GM23248 (cell line): ENCODE data around the gene CROCC2. TPM values are rescaled to one million over a fixed set of nuclear protein-coding genes. Genes with fewer than 3 reads are reported as not detected.

ENCODE experiments used
- DNase-seq: peaks from one replicate; pipeline ENCODE4 v3.0.0-alpha.2; 2015
- H2AFZ ChIP-seq: fragments of 200-600 bp; sonication (generic); 2 replicates; pipeline ENCODE4 v1.6.1; 2016; ENCODE audit warnings: antibody characterized with exemption
- H3F3A ChIP-seq: fragments of 200-600 bp; sonication (generic); 2 replicates; pipeline ENCODE4 v1.6.1; 2016; ENCODE audit warnings: mild to moderate bottlenecking, antibody characterized with exemption, mixed run types; ENCODE audit not compliant: insufficient read depth
- H3K27ac ChIP-seq: fragments of 200-600 bp; sonication (generic); 2 replicates; pipeline ENCODE4 v1.5.1; 2016; ENCODE audit warnings: mild to moderate bottlenecking
- H3K27me3 ChIP-seq: fragments of 200-600 bp; sonication (generic); replicated peaks from 2 replicates; pipeline ENCODE4 v1.6.1; 2016; ENCODE audit warnings: mild to moderate bottlenecking; ENCODE audit not compliant: insufficient read depth
- H3K36me3 ChIP-seq: fragments of 200-600 bp; sonication (generic); 2 replicates; pipeline ENCODE4 v1.6.1; 2016; ENCODE audit warnings: low read depth, mild to moderate bottlenecking
- H3K4me1 ChIP-seq: fragments of 200-600 bp; sonication (generic); 2 replicates; pipeline ENCODE4 v1.6.1; 2016; ENCODE audit warnings: mild to moderate bottlenecking; ENCODE audit not compliant: insufficient read depth
- H3K4me2 ChIP-seq: fragments of 200-600 bp; sonication (generic); one replicate; pipeline ENCODE4 v1.6.1; 2016; ENCODE audit warnings: mild to moderate bottlenecking; ENCODE audit not compliant: unreplicated experiment
- H3K4me3 ChIP-seq: fragments of 200-600 bp; sonication (generic); 2 replicates; pipeline ENCODE4 v1.5.1; 2016; ENCODE audit warnings: mild to moderate bottlenecking
- H3K79me2 ChIP-seq: fragments of 200-600 bp; sonication (generic); 2 replicates; pipeline ENCODE4 v1.6.1; 2016; ENCODE audit warnings: mild to moderate bottlenecking; ENCODE audit not compliant: insufficient read depth
- H3K9ac ChIP-seq: fragments of 200-600 bp; sonication (generic); 2 replicates; pipeline ENCODE4 v1.6.1; 2016; ENCODE audit warnings: mild to moderate bottlenecking
- H3K9me2 ChIP-seq: fragments of 200-600 bp; sonication (generic); 2 replicates; pipeline ENCODE4 v1.6.1; 2016; ENCODE audit warnings: mixed run types, mild to moderate bottlenecking, moderate library complexity; ENCODE audit not compliant: insufficient read depth
- H3K9me3 ChIP-seq: fragments of 200-600 bp; sonication (generic); one replicate; pipeline ENCODE4 v1.6.1; 2017; ENCODE audit warnings: low read depth
- H4K20me1 ChIP-seq: fragments of 200-600 bp; sonication (generic); 2 replicates; pipeline ENCODE4 v1.6.0; 2016; ENCODE audit not compliant: insufficient read depth
- EZH2 ChIP-seq: fragments of 200-600 bp; sonication (generic); IDR thresholded peaks from 2 replicates; pipeline ENCODE4 v1.6.1; 2018; ENCODE audit warnings: antibody characterized with exemption, mild to moderate bottlenecking; ENCODE audit not compliant: insufficient read depth, poor library complexity, severe bottlenecking
- EZH2phosphoT487 ChIP-seq: fragments of 200-600 bp; sonication (generic); IDR thresholded peaks from 2 replicates; pipeline ENCODE4 v1.6.1; 2018; ENCODE audit warnings: antibody characterized with exemption, moderate library complexity, mild to moderate bottlenecking, low read depth; ENCODE audit not compliant: insufficient read depth
- WGBS, 2 experiments: methylation state at CpG; one replicate each; pipeline ENCODE4 v1.1.6; 2015 to 2017; ENCODE audit warnings: low lambda C conversion rate in 2 of 2, low coverage in 1 of 2; ENCODE audit errors: missing lambda C conversion rate in 2 of 2; 5-methylcytosine and 5-hydroxymethylcytosine counted together
- in situ Hi-C: fragments of 300-500 bp; cut with MboI; formaldehyde crosslinking; loops from 2 replicates; pipeline ENCODE4 v1.15.0; 2020
- polyA plus RNA-seq: library from polyadenylated mRNA; unstranded; fragments of >200 nt; fragmentation: Nextera tagmentation; extraction: Ambion mirVana; gene quantifications from 2 replicates; pipeline ENCODE4 v1.2.1, GENCODE V29; 2016
- total RNA-seq: library from RNA; depleted of rRNA; stranded (reverse); fragments of >200 nt; shearing (Covaris generic); gene quantifications from 2 replicates; pipeline ENCODE4 v1.2.3, GENCODE V29; 2014

Gene CROCC2
- total and polyA plus RNA-seq, 2 experiments from 2014 or later: under 0.01 TPM; not detected in 1

GRCh38 chr2:240961910-240962299 is 55.8 kb downstream of the CROCC2 start:
- Histone ChIP-seq H3K36me3 (no peaks in the 10 kb centered on the region), H4K20me1 (no peaks in the 10 kb centered on the region), H3K27ac (no peak overlapping the region), H2AFZ (no peak overlapping the region), H3K4me1 (peaks cover 14% of the 10 kb centered on the region; the same call in 1 of the 2 replicates), H3K27me3 (no peaks in the 10 kb centered on the region), H3K4me3 (no peak overlapping the region), H3K4me2 (no peak overlapping the region), H3K9me3 (no peaks in the 10 kb centered on the region), H3K9ac (no peak overlapping the region), H3K9me2 (no peaks in the 10 kb centered on the region), H3F3A (no peaks in the 10 kb centered on the region), H3K79me2 (no peaks in the 10 kb centered on the region)
- no peak for TF ChIP-seq EZH2phosphoT487
- no peak for TF ChIP-seq EZH2
- 25 to 31% methylated on average over 10 to 12 of the region's 12 CpGs for WGBS, 2 experiments
- no peak for DNase-seq
- in situ Hi-C loops: no loop called here

- TF ChIP-seq EZH2 (no peak), EZH2phosphoT487 (no peak)
- Histone ChIP-seq H3K4me1 (peaks cover 14% of the 10 kb centered on the region; the same call in 1 of the 2 replicates), H4K20me1 (no peaks in the 10 kb centered on the region), H3K4me2 (peak overlapping the region; percentile 35), H3K9me3 (no peaks in the 10 kb centered on the region), H3K36me3 (no peaks in the 10 kb centered on the region), H3K4me3 (no peak overlapping the region), H3K79me2 (no peaks in the 10 kb centered on the region), H2AFZ (peak overlapping the region; percentile 87), H3K9ac (peak overlapping the region; percentile 36; the same call in 1 of the 2 replicates), H3K27ac (no peak overlapping the region), H3K27me3 (no peaks in the 10 kb centered on the region), H3F3A (no peaks in the 10 kb centered on the region), H3K9me2 (no peaks in the 10 kb centered on the region)
- DNase-seq: peak; percentile 53
- 25 to 33% methylated on average over 28 to 29 of the region's 29 CpGs for WGBS, 2 experiments
- in situ Hi-C loops: no loop called here
Measured at GRCh38 chr2:240962300-240963064, 56.3 kb downstream of the CROCC2 start.

GRCh38 chr2:240963065-240963867 is 57.1 kb downstream of the CROCC2 start:
- Histone ChIP-seq H3K27ac (no peak overlapping the region), H3K36me3 (no peaks in the 10 kb centered on the region), H3K9ac (no peak overlapping the region), H2AFZ (no peak overlapping the region), H3K4me3 (no peak overlapping the region), H3K27me3 (no peaks in the 10 kb centered on the region), H4K20me1 (no peaks in the 10 kb centered on the region), H3F3A (no peaks in the 10 kb centered on the region), H3K9me2 (no peaks in the 10 kb centered on the region), H3K4me1 (0 out of 2 replicates have a peak, but pooled peaks cover 7% of the 10 kb centered on the region), H3K9me3 (no peaks in the 10 kb centered on the region), H3K4me2 (no peak overlapping the region), H3K79me2 (no peaks in the 10 kb centered on the region)
- DNase-seq: no peak
- in situ Hi-C loops: no loop called here
- 94 to 95% methylated on average over 31 to 33 of the region's 33 CpGs for WGBS, 2 experiments
- TF ChIP-seq EZH2 (no peak), EZH2phosphoT487 (no peak)

- Histone ChIP-seq H3K4me1 (0 out of 2 replicates have a peak, but pooled peaks cover 6% of the 10 kb centered on the region), H3K4me3 (no peak overlapping the region), H3F3A (no peaks in the 10 kb centered on the region), H3K79me2 (no peaks in the 10 kb centered on the region), H4K20me1 (no peaks in the 10 kb centered on the region), H3K36me3 (no peaks in the 10 kb centered on the region), H3K4me2 (no peak overlapping the region), H2AFZ (no peak overlapping the region), H3K9ac (no peak overlapping the region), H3K27me3 (no peaks in the 10 kb centered on the region), H3K9me3 (no peaks in the 10 kb centered on the region), H3K27ac (no peak overlapping the region), H3K9me2 (no peaks in the 10 kb centered on the region)
- in situ Hi-C loops: no loop called here
- no peak for DNase-seq
- TF ChIP-seq EZH2 (no peak), EZH2phosphoT487 (no peak)
- WGBS, 2 experiments: 83 to 84% methylated on average over 16 to 20 of the region's 20 CpGs
Measured at GRCh38 chr2:240963868-240964703, 58.0 kb downstream of the CROCC2 start.
